Measurements from ENCODE around the gene PKD1L1. TPM values are rescaled to one million over a fixed set of nuclear protein-coding genes. Genes with fewer than 3 reads are reported as not detected.

The PKD1L1 gene
- total RNA-seq, 2 experiments from 2014 or later: 0.08 to 0.12 TPM

GRCh38 chr7:47852330-47853245 is 95.7 kb downstream of the PKD1L1 start:
- ChIA-PET POLR2A (no interaction called here), CTCF (interaction anchor here (1.0 kb wide), 1 partner anchor 42 kb away, joined by 3 read pairs; no protein-coding TSS in a partner anchor)
- Mint-ChIP-seq H3K27me3 (no peaks in the 10 kb centered on the region), H3K9me3 (no peaks in the 10 kb centered on the region), H3K36me3 (ENCODE audit: low read depth) (no peaks in the 10 kb centered on the region), H3K4me1 (no peaks in the 10 kb centered on the region), H3K4me3 (no peak overlapping the region), H3K27ac (no peak overlapping the region)
- DNase-seq: no peak

GRCh38 chr7:47847207-47847606 is 101.1 kb downstream of the PKD1L1 start:
- no peak overlapping the region for H3K27ac Mint-ChIP-seq
- POLR2A ChIA-PET: no interaction called here
- no peaks in the 10 kb centered on the region for H3K4me1 Mint-ChIP-seq
- DNase-seq: no peak
- no peak overlapping the region for H3K4me3 Mint-ChIP-seq
- H3K36me3 Mint-ChIP-seq (ENCODE audit: low read depth): no peaks in the 10 kb centered on the region
- no peaks in the 10 kb centered on the region for H3K9me3 Mint-ChIP-seq
- CTCF ChIA-PET: no interaction called here
- H3K27me3 Mint-ChIP-seq: no peaks in the 10 kb centered on the region

GRCh38 chr7:47846138-47846836 is 102.0 kb downstream of the PKD1L1 start:
- ChIA-PET POLR2A (no interaction called here), CTCF (no interaction called here)
- no peak overlapping the region for H3K27ac Mint-ChIP-seq
- no peak overlapping the region for H3K4me3 Mint-ChIP-seq
- no peaks in the 10 kb centered on the region for H3K9me3 Mint-ChIP-seq
- no peaks in the 10 kb centered on the region for H3K36me3 Mint-ChIP-seq (ENCODE audit: low read depth)
- no peak for DNase-seq
- no peaks in the 10 kb centered on the region for H3K4me1 Mint-ChIP-seq
- peaks cover 1% of the 10 kb centered on the region for H3K27me3 Mint-ChIP-seq

- Mint-ChIP-seq H3K4me1 (no peaks in the 10 kb centered on the region), H3K27me3 (peaks cover 1% of the 10 kb centered on the region), H3K9me3 (no peaks in the 10 kb centered on the region), H3K27ac (no peak overlapping the region), H3K36me3 (ENCODE audit: low read depth) (no peaks in the 10 kb centered on the region), H3K4me3 (no peak overlapping the region)
- POLR2A ChIA-PET: no interaction called here
- CTCF ChIA-PET: no interaction called here
- DNase-seq: no peak
Observed at GRCh38 chr7:47844311-47844710, 104.0 kb downstream of the PKD1L1 start.

- H3K27ac Mint-ChIP-seq: no peak overlapping the region
- ChIA-PET POLR2A (no interaction called here), CTCF (no interaction called here)
Observed at GRCh38 chr7:47843291-47843690, 105.0 kb downstream of the PKD1L1 start.

GRCh38 chr7:47839381-47839780 is 108.9 kb downstream of the PKD1L1 start:
- Mint-ChIP-seq H3K4me3 (no peak overlapping the region), H3K36me3 (ENCODE audit: low read depth) (no peaks in the 10 kb centered on the region), H3K27me3 (peaks cover 1% of the 10 kb centered on the region), H3K9me3 (no peaks in the 10 kb centered on the region), H3K27ac (no peak overlapping the region), H3K4me1 (no peaks in the 10 kb centered on the region)
- ChIA-PET CTCF (no interaction called here), POLR2A (no interaction called here)
- no peak for DNase-seq

More at GRCh38 chr7:47843291-47843690, 105.0 kb downstream of the PKD1L1 start:
- DNase-seq: no peak
- H3K27me3 Mint-ChIP-seq: peaks cover 1% of the 10 kb centered on the region
- no peaks in the 10 kb centered on the region for H3K4me1 Mint-ChIP-seq
- H3K9me3 Mint-ChIP-seq: no peaks in the 10 kb centered on the region
- no peak overlapping the region for H3K4me3 Mint-ChIP-seq
- H3K36me3 Mint-ChIP-seq (ENCODE audit: low read depth): no peaks in the 10 kb centered on the region

- no peaks in the 10 kb centered on the region for H3K36me3 Mint-ChIP-seq (ENCODE audit: low read depth)
Observed at GRCh38 chr7:47837826-47838225, 110.4 kb downstream of the PKD1L1 start.

GRCh38 chr7:47836503-47837202 is 111.6 kb downstream of the PKD1L1 start:
- H3K27me3 Mint-ChIP-seq: peaks cover 1% of the 10 kb centered on the region
- H3K9me3 Mint-ChIP-seq: no peaks in the 10 kb centered on the region
- no peak for DNase-seq
- H3K4me3 Mint-ChIP-seq: no peak overlapping the region
- H3K36me3 Mint-ChIP-seq (ENCODE audit: low read depth): no peaks in the 10 kb centered on the region
- POLR2A ChIA-PET: interaction anchor here (0.6 kb wide), 1 partner anchor 11 kb away, joined by 3 read pairs; no protein-coding TSS in a partner anchor
- CTCF ChIA-PET: no interaction called here
- no peaks in the 10 kb centered on the region for H3K4me1 Mint-ChIP-seq
- no peak overlapping the region for H3K27ac Mint-ChIP-seq

More at GRCh38 chr7:47837826-47838225, 110.4 kb downstream of the PKD1L1 start:
- Mint-ChIP-seq H3K27me3 (peaks cover 1% of the 10 kb centered on the region), H3K4me3 (no peak overlapping the region), H3K9me3 (no peaks in the 10 kb centered on the region), H3K4me1 (no peaks in the 10 kb centered on the region), H3K27ac (no peak overlapping the region)
- CTCF ChIA-PET: no interaction called here
- POLR2A ChIA-PET: no interaction called here
- DNase-seq: no peak

GRCh38 chr7:47836080-47836479 is 112.2 kb downstream of the PKD1L1 start:
- no peak overlapping the region for H3K4me3 Mint-ChIP-seq
- H3K27me3 Mint-ChIP-seq: no peaks in the 10 kb centered on the region
- CTCF ChIA-PET: no interaction called here

GRCh38 chr7:47833211-47833610 is 115.1 kb downstream of the PKD1L1 start:
- Mint-ChIP-seq H3K4me1 (no peaks in the 10 kb centered on the region), H3K36me3 (ENCODE audit: low read depth) (no peaks in the 10 kb centered on the region), H3K27ac (no peak overlapping the region), H3K4me3 (no peak overlapping the region), H3K9me3 (no peaks in the 10 kb centered on the region), H3K27me3 (no peaks in the 10 kb centered on the region)
- ChIA-PET CTCF (no interaction called here), POLR2A (no interaction called here)
- no peak for DNase-seq

More at GRCh38 chr7:47836080-47836479, 112.2 kb downstream of the PKD1L1 start:
- Mint-ChIP-seq H3K9me3 (no peaks in the 10 kb centered on the region), H3K4me1 (no peaks in the 10 kb centered on the region), H3K27ac (no peak overlapping the region), H3K36me3 (ENCODE audit: low read depth) (no peaks in the 10 kb centered on the region)
- POLR2A ChIA-PET: no interaction called here
- DNase-seq: no peak

GRCh38 chr7:47832105-47832715 is 116.1 kb downstream of the PKD1L1 start:
- no peaks in the 10 kb centered on the region for H3K36me3 Mint-ChIP-seq (ENCODE audit: low read depth)
- no peak overlapping the region for H3K4me3 Mint-ChIP-seq
- no peaks in the 10 kb centered on the region for H3K4me1 Mint-ChIP-seq
- ChIA-PET CTCF (no interaction called here), POLR2A (no interaction called here)
- H3K27me3 Mint-ChIP-seq: no peaks in the 10 kb centered on the region
- no peak overlapping the region for H3K27ac Mint-ChIP-seq
- H3K9me3 Mint-ChIP-seq: no peaks in the 10 kb centered on the region
- DNase-seq: no peak

GRCh38 chr7:47830015-47830414 is 118.3 kb downstream of the PKD1L1 start:
- H3K4me3 Mint-ChIP-seq: no peak overlapping the region

GRCh38 chr7:47827871-47828270 is 120.4 kb downstream of the PKD1L1 start:
- Mint-ChIP-seq H3K36me3 (ENCODE audit: low read depth) (no peaks in the 10 kb centered on the region), H3K27me3 (peaks cover 3% of the 10 kb centered on the region), H3K27ac (no peak overlapping the region), H3K4me3 (no peak overlapping the region), H3K9me3 (no peaks in the 10 kb centered on the region), H3K4me1 (no peaks in the 10 kb centered on the region)
- CTCF ChIA-PET: no interaction called here
- POLR2A ChIA-PET: no interaction called here
- no peak for DNase-seq

More at GRCh38 chr7:47830015-47830414, 118.3 kb downstream of the PKD1L1 start:
- CTCF ChIA-PET: no interaction called here
- POLR2A ChIA-PET: no interaction called here
- Mint-ChIP-seq H3K27me3 (no peaks in the 10 kb centered on the region), H3K4me1 (no peaks in the 10 kb centered on the region), H3K27ac (no peak overlapping the region), H3K9me3 (no peaks in the 10 kb centered on the region), H3K36me3 (ENCODE audit: low read depth) (no peaks in the 10 kb centered on the region)
- DNase-seq: no peak
